Right lobe of liver (tissue), 4 donors: ENCODE measurements around the gene BTBD18.

Source experiments
- POLR2A ChIP-seq: fragments of 450-650 bp; IDR thresholded peaks from one replicate; pipeline ENCODE4 v1.6.1; 2017; ENCODE audit warnings: antibody characterized with exemption, mild to moderate bottlenecking
- TF ChIP-seq, protein P1 (sequence below), 4 donors: fragments of 200-600 bp in 3 of 4; fragments of 450-650 bp in 1 of 4; IDR thresholded peaks; one replicate each; pipeline versions ENCODE4 v1.5.1 to v1.8.0; 2016 to 2022; ENCODE audit warnings: antibody characterized with exemption in 4 of 4, mild to moderate bottlenecking in 2 of 4
- donor health status: DM: no; HTN: no; CAD: no.
- donor health status: DM: no; HTN: no; CAD: no.
- donor health status: DM: no; HTN: yes; CAD: no.

DNA sequence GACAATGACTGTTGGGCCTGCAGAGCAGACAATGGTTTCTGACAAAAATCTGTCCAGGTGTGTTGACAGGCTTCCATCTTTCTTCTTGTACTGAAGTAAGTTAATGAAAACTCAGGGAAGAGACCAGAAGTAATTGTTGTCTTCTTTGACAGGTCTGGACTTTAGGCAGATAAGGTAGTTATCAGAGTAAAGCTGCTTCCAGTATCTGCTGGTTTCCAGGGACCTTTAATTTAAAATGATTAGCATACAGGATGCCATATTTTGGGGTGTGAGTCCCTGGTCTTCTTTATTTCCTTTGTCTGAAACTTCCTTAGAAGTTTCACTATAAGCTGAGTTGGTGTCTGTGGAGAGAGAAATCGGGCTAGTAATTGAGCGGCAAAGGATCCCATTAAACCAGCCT lies 37.8 kb downstream of the BTBD18 start:
- TF ChIP-seq, protein P1, sequence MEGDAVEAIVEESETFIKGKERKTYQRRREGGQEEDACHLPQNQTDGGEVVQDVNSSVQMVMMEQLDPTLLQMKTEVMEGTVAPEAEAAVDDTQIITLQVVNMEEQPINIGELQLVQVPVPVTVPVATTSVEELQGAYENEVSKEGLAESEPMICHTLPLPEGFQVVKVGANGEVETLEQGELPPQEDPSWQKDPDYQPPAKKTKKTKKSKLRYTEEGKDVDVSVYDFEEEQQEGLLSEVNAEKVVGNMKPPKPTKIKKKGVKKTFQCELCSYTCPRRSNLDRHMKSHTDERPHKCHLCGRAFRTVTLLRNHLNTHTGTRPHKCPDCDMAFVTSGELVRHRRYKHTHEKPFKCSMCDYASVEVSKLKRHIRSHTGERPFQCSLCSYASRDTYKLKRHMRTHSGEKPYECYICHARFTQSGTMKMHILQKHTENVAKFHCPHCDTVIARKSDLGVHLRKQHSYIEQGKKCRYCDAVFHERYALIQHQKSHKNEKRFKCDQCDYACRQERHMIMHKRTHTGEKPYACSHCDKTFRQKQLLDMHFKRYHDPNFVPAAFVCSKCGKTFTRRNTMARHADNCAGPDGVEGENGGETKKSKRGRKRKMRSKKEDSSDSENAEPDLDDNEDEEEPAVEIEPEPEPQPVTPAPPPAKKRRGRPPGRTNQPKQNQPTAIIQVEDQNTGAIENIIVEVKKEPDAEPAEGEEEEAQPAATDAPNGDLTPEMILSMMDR (IDR thresholded peaks at IDR 0.05): no peak
- TF ChIP-seq POLR2A: no peak
